ENCODE measurements around the gene COLGALT1.
A peak's percentile ranks its signal among the peaks of the same experiment; 100 is the strongest.
"Not testable (repeated sequence)": the region's sequence is repeated elsewhere in the genome, so short reads cannot be mapped to it uniquely, and the experiment has no call there.

COLGALT1 gene

DNA sequence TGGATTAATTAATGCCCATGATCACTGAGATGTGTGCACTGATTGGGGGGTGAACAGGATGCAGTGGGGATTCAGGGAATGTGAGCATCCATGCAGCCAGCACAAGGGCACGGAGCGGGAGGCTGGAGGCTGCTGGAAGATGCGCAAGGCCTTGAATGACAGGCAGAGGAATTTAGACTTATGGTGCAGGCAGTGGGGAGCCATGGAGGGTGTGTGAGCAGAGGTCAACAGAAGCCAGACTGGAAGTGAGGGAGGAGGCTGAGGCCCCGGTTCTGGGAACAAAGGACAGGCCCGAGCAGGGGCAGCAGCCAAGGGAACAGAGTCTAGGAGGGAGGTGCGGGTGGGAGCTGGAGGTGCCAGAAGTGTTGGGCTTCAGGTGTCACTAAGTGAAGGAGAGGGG, 7.3 kb upstream of the COLGALT1 start:
- TF ChIP-seq, protein P1, sequence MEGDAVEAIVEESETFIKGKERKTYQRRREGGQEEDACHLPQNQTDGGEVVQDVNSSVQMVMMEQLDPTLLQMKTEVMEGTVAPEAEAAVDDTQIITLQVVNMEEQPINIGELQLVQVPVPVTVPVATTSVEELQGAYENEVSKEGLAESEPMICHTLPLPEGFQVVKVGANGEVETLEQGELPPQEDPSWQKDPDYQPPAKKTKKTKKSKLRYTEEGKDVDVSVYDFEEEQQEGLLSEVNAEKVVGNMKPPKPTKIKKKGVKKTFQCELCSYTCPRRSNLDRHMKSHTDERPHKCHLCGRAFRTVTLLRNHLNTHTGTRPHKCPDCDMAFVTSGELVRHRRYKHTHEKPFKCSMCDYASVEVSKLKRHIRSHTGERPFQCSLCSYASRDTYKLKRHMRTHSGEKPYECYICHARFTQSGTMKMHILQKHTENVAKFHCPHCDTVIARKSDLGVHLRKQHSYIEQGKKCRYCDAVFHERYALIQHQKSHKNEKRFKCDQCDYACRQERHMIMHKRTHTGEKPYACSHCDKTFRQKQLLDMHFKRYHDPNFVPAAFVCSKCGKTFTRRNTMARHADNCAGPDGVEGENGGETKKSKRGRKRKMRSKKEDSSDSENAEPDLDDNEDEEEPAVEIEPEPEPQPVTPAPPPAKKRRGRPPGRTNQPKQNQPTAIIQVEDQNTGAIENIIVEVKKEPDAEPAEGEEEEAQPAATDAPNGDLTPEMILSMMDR (IDR thresholded peaks at IDR 0.05; ENCODE audit: low read depth, low read length), result no peak
- no peak for DNase-seq (ENCODE audit: low read depth, low spot score)
- H3K4me3 ChIP-seq (ENCODE audit: low read depth, low read length), result no peak overlapping the region
- in situ Hi-C loops (cut with HindIII; ENCODE audit: low sequenced_read_pairs), result no loop called here

DNA sequence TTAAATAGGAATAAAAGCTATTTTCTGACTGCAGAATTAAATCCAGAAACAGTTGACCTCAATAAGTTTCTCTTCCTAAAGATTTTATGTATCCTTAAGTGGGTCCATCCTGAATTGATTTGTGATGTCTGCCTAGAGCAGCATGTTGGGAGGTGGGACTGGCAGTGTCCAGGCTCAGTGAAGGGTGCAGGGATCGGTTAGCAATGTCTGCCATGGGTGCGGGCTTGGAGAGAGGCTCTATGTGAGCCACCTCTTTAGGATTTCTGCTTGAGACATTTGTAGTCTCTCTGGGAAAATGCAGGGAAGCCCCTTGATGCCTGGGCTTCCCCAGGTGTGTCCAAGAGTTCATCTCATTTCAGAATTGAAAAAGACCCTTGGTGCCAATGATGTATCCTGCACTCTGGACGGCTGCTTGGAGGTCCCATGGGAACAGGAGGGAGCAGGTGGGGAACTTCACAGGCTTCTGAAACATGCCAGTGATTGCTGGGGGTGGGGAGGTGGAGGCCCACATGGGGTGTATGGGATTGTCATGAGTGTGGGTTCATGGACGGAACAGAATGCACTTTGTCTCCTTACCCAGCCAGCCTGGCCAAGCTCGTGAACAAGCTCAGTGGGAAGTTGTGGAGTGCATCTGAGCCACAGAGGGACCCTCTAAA, 6.2 kb upstream of the COLGALT1 start:
- H3K4me3 ChIP-seq (ENCODE audit: low read depth, low read length), result no peak overlapping the region
- in situ Hi-C loops (cut with HindIII; ENCODE audit: low sequenced_read_pairs), result no loop called here
- DNase-seq (ENCODE audit: low read depth, low spot score), result no peak
- TF ChIP-seq, protein P1 (IDR thresholded peaks at IDR 0.05; ENCODE audit: low read depth, low read length), result no peak

GRCh38 chr19:17550076-17550667, 5.3 kb upstream of the COLGALT1 start:
- in situ Hi-C loops (cut with HindIII; ENCODE audit: low sequenced_read_pairs), result no loop called here
- no peak overlapping the region for H3K4me3 ChIP-seq (ENCODE audit: low read depth, low read length)
- TF ChIP-seq, protein P1 (IDR thresholded peaks at IDR 0.05; ENCODE audit: low read depth, low read length), result no peak
- no peak for DNase-seq (ENCODE audit: low read depth, low spot score)

- in situ Hi-C loops (cut with HindIII; ENCODE audit: low sequenced_read_pairs); H3K4me3 ChIP-seq (ENCODE audit: low read depth, low read length); DNase-seq (ENCODE audit: low read depth, low spot score): not testable (repeated sequence)
Observed at GRCh38 chr19:17552735-17553134, 2.7 kb upstream of the COLGALT1 start.

GRCh38 chr19:17553256-17553655, 2.2 kb upstream of the COLGALT1 start:
- TF ChIP-seq, protein P1 (IDR thresholded peaks at IDR 0.05; ENCODE audit: low read depth, low read length), result no peak
- in situ Hi-C loops (cut with HindIII; ENCODE audit: low sequenced_read_pairs), result no loop called here
- peak; percentile 93 for DNase-seq (ENCODE audit: low read depth, low spot score)
- H3K4me3 ChIP-seq (ENCODE audit: low read depth, low read length), result no peak overlapping the region

GRCh38 chr19:17554968-17555479, 425 bp upstream of the COLGALT1 start:
- peak overlapping the region; percentile 86 for H3K4me3 ChIP-seq (ENCODE audit: low read depth, low read length)
- DNase-seq (ENCODE audit: low read depth, low spot score), result no peak
- TF ChIP-seq, protein P1 (IDR thresholded peaks at IDR 0.05; ENCODE audit: low read depth, low read length), result no peak
- in situ Hi-C loops (cut with HindIII; ENCODE audit: low sequenced_read_pairs), result no loop called here
